K562 (cell line): Measurements from ENCODE around the gene MTPN. TPM values are rescaled to one million over a fixed set of nuclear protein-coding genes. Genes with fewer than 3 reads are reported as not detected.

Experiments
- CC2D1A ChIP-seq: fragments of 450-650 bp; IDR thresholded peaks from 2 replicates; pipeline ENCODE4 v1.6.1; 2017; ENCODE audit warnings: mild to moderate bottlenecking
- CREB3L1 ChIP-seq: fragments of 450-650 bp; IDR thresholded peaks from 2 replicates; pipeline ENCODE4 v1.6.1; 2014; ENCODE audit warnings: low read depth, mild to moderate bottlenecking, moderate library complexity, borderline replicate concordance
- DMBX1 ChIP-seq: fragments of 250-450 bp; sonication (Bioruptor Pico); IDR thresholded peaks from 2 replicates; pipeline ENCODE4 v1.8.0; 2022; ENCODE audit warnings: inconsistent platforms, mild to moderate bottlenecking, moderate library complexity, borderline replicate concordance
- KLF6 ChIP-seq: fragments of 250-450 bp; sonication (Bioruptor Pico); IDR thresholded peaks from 2 replicates; pipeline ENCODE4 v1.4.0; 2020; ENCODE audit warnings: mild to moderate bottlenecking, moderate library complexity, borderline replicate concordance
- PHTF2 ChIP-seq: fragments of 250-450 bp; sonication (Bioruptor Pico); IDR thresholded peaks from 2 replicates; pipeline ENCODE4 v1.5.0; 2021; ENCODE audit warnings: mild to moderate bottlenecking
- RREB1 ChIP-seq: fragments of 250-450 bp; sonication (Bioruptor Pico); IDR thresholded peaks from 2 replicates; pipeline ENCODE4 v1.4.0; 2020
- SFPQ ChIP-seq: fragments of 200-400 bp; formaldehyde crosslinking; IDR thresholded peaks from 2 replicates; pipeline ENCODE4 v1.6.1; 2017; ENCODE audit warnings: mild to moderate bottlenecking, low read depth, low read length, moderate library complexity
- VEZF1 ChIP-seq: fragments of 200-800 bp; sonication (Bioruptor generic); IDR thresholded peaks from 2 replicates; pipeline ENCODE4 v1.6.1; 2017; ENCODE audit warnings: missing genetic modification characterization, missing compliant biosample characterization
- ZNF217 ChIP-seq: sonication (generic); formaldehyde crosslinking; IDR thresholded peaks from 2 replicates; pipeline ENCODE4 v1.8.0; 2022; ENCODE audit warnings: mild to moderate bottlenecking, missing genetic modification reagents
- polyA plus RNA-seq, 8 experiments: library from polyadenylated mRNA; depleted of rRNA in 4 of 8; stranded (reverse) in 5 of 8; unstranded in 3 of 8; fragments of >200 nt; fragmentation: Nextera tagmentation in 2 of 8; fragmentation: Illumina TruSeq in 1 of 8; extraction: Ambion mirVana in 2 of 8; extraction: Trizol in 1 of 8; gene quantifications; 2 replicates each; pipeline versions ENCODE4 v1.2.1 to v1.2.3, GENCODE V29; 2011 to 2014; ENCODE audit warnings: inconsistent platforms in 1 of 8, missing spikeins in 1 of 8
- total RNA-seq, 7 experiments: library from RNA; depleted of rRNA in 6 of 7; stranded (reverse); fragments of >200 nt in 6 of 7; fragmentation: Illumina TruSeq in 2 of 7; extraction: Trizol in 2 of 7; gene quantifications; 2 replicates each; pipeline versions ENCODE4 v1.2.1 to v1.2.3, GENCODE V29; 2011 to 2021; ENCODE audit warnings: low replicate concordance in 1 of 7

The MTPN gene
- total and polyA plus RNA-seq, 9 of the 15 experiments (the other 6 are each of a cell fraction or from before 2014, with no cell fraction given): 68.5 to 261 (median 156) TPM

- TF ChIP-seq RREB1 (CRISPR knock-in tag) (no peak), PHTF2 (no peak), ZNF217 (CRISPR knock-in tag) (no peak), CREB3L1 (no peak), SFPQ (no peak), DMBX1 (CRISPR knock-in tag) (peak; percentile 97), VEZF1 (no peak), KLF6 (peak; percentile 76; the same call in 1 of the 2 replicates), CC2D1A (no peak)
These were observed 36.8 kb downstream of the MTPN start (continued) for GRCh38 chr7:135940077-135941075.
